NAMALWA (cell line): ENCODE data around the gene RCVRN.

ENCODE experiments used
- DNase-seq: peaks from one replicate; pipeline ENCODE4 v3.0.0-alpha.2; 2015; ENCODE audit warnings: low spot score

Gene RCVRN

GRCh38 chr17:9905078-9905415 is at the start of gene RCVRN:
TSS of gene RCVRN (minus strand) at chr17:9905271. CDS start at chr17:9905180, 91 bp downstream.
- no peak for DNase-seq

DNA sequence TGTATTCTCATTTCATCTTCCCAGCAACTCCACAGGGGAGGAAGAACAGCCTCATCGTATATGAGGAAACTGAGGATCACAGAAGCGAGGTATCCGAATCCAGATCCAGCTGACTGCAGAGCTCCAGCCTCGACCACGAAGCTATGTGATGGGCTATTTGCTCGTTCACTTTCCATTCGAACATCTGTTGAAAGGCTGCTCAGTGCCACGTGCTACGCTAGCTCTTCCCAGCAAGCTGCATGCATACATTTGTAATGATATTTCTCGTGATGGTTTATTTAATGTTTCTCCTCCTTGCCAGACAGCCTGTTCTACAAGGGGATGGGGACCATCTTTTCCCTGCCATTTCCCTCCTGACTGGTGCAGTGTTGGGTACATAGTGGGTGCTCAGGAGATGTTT is 48.4 kb upstream of the RCVRN start:
- DNase-seq = no peak

DNA sequence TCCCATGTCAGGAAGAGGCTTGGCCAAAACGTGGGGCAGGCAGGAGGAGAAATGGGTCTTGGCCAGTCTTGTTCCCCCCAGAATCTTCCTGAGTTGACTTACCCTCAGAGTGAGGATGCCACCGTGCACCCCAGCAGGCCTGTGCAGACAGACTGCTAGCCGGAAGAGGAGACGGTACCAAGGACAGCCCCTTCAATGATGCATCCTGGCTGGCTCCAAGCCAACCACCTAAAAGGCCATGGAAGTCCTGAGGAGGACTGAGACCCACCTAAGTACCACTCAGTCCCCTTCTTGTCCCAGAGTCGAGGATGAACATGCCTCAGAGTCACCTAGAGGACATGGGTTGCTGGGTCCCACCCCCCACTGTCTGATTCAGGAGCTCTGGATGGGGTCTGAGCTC is 46.7 kb upstream of the RCVRN start:
- DNase-seq = no peak

DNA sequence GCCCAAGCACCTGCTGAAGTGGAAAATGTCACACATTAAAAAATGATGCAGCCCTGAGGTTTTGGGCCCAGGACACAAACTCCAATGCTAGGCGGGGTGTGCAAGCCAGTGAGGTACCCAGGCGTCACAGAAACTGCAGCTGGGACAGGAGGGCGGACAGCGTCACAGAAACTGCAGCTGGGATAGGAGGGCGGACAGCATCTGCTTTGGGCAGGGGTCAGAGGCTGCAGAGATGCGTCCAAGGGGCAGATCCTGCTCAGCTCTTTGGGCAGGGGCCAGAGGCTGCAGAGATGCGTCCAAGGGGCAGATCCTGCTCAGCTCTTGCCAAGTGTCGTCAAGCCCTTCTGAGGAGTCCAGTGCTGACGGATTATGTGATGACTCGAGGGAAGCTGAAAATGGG is 43.9 kb upstream of the RCVRN start:
- DNase-seq = no peak

DNA sequence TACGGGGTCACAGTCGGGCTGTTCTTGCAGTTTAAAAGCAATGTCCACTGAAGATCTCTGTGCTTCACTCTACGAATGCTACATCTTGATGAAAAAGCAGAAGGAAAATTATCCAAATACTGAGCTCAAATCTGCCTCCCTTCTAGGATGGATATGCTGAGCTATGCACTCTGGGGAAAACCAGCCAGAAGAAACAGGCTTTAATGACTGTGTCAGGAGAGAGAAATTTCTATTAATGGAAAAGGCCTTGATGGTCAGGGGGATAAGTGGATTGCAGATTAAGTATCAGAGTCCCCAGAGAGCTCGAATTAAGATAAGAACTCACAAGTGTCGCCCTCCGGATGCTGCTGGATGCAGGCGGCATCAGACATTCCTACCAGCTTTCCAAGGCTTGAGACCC is 39.6 kb upstream of the RCVRN start:
- DNase-seq = no peak

DNA sequence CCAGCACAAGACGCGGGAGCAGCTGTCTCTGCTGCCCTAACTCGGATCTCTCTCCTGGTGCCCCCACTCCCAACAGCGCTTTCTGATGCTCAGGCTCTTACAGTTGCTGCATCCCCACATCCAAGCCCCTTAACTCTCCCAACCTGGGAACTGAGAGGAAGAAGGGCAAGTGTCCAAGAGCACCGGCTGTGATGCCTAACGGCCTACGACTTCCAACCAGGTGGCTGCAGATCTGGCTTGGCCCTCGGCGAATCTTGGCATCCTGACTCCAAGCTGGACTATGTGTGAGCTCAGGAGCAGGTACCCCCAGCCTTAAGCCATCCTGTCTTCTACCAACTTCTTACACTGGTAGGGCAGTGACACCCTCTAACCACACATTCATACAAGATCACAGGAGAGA is 38.3 kb upstream of the RCVRN start:
- no peak for DNase-seq

GRCh38 chr17:9942885-9943284 is 37.8 kb upstream of the RCVRN start:
- no peak for DNase-seq

DNA sequence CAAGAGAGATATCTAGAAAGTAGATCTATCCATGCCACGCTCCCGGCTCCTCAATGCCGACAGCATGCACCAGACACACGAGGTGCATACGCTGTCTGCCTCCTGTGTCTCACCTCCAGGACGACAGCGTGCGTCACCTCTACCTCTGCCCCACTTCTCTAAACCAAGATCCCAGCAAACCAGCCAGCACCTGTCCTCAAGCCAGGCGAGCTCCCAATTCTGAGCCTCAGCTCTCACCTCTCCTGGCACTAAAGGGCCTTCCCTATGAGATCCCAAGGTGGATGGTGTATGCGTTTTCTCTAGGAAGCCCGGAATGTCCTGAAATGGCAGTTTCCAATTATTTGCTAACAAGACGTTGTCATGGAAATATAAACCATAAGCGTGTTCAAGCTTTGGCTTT is 36.2 kb upstream of the RCVRN start:
- DNase-seq = no peak

DNA sequence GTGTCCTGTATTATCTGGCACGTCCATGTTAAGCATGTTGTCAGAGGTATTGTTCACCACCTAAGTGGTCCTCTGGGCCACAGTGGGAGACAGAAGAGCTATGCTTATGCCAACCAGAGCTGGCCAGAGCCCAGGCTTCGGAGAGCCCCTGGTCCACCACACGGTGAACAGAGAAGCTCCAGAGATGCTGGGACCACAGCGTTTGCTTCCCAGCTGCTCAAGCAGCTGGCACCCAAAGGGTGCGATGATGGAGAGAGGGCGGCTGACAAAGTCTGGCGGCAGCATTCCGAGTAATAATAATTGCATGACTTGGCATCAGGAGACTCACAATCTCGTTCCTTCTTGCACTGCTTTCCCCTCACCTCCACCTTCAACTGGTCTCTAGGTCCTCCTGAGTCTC is 35.8 kb upstream of the RCVRN start:
- no peak for DNase-seq

DNA sequence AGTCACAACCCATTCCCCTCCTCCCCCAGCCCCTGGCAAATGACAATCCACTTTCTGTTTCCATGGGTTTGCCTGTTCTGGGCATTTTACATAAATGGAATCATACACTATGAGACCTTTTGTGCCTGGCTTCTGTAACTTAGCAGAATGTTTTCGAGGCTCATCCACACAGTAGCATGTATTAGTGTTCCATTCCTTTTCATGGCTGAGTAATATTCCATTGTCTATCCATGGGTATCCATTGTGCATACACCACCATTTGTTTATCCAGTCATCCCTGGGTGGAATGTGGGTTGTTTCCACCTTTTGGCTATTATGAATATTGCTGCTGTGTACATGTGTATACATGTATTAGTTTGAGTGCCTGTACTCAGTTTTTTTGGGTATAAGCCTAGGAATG is 33.7 kb upstream of the RCVRN start:
- DNase-seq = no peak

DNA sequence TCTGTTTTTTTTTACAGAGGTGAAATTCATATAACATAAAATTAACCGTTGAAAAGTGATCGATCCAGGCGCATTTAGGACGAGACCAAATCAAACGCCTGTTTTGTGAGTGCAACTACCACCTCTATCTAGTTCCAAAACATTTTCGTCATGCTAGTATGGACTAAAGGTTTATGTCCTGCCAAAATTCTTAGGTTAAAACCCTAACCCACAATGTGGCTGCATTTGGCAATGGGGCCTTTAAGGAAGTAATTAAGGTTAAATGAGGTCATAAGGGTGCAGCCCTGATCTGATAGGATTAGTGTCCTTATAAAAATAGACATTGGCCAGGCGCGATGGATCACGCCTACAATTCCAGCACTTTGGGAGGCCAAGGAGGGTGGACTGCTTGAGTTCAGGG is 32.8 kb upstream of the RCVRN start:
- no peak for DNase-seq

- DNase-seq = no peak
Observed at GRCh38 chr17:9937241-9937761, 32.2 kb upstream of the RCVRN start.

DNA sequence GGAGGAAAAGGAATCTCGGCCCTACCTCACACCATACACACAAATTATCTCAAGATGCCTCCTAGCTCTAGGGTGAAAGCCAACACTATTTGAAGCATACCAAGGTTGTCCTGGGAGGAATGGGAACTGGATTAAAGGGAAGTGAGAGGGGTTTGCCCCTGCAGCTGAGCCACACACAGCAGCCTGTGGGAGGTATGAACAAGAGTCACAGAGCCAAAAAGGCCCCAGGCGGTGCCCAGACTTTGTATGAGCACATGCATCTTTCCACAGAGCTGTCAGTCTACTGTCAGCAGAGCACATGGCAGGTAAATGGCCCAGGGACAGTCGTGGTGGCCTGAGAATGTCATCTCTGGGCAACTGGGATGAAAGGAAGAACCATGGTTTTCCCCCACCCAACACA is 31.0 kb upstream of the RCVRN start:
- DNase-seq = no peak

DNA sequence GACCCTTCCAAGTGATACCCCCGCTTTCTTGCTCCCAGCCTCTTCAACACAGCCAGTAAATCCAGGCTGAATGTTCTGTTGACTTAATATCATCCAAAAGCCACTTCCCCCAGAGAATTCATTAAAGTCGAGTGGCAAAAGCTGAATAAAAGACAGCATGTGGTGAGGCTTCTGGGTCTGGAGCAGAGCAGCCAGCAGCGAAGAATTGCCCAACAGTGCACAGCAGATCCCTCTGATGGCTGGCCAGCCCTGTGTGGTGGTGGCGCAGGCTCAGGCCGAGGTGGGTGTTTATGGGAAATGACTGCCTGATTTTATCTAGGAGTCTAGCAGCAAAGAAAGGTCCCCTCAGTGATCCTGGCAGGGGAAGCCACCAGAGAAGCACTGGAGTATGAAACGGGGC is 30.3 kb upstream of the RCVRN start:
- DNase-seq = no peak

DNA sequence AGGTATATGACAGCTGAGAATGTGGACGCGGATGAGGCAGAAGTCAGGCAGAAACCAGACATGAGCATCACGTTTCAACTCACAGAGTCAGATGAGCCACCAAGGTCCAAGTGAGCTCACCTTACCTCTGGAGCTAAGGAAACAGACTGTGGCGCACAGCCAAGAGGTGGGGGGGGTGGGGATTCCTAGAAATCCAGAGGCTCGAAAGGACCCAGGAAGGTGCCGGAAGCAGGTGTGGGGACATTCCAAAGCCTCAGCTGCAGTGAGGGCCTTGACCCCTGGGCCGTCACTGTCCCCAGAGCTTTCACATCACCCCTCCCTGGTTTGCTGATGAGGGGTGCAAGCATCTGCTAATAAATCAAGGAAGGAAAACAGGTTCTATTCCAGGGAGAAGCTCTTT is 29.3 kb upstream of the RCVRN start:
- no peak for DNase-seq

GRCh38 chr17:9932491-9932890 is 27.4 kb upstream of the RCVRN start:
- DNase-seq = no peak

- no peak for DNase-seq
Observed at GRCh38 chr17:9931144-9931741, 26.2 kb upstream of the RCVRN start.

DNA sequence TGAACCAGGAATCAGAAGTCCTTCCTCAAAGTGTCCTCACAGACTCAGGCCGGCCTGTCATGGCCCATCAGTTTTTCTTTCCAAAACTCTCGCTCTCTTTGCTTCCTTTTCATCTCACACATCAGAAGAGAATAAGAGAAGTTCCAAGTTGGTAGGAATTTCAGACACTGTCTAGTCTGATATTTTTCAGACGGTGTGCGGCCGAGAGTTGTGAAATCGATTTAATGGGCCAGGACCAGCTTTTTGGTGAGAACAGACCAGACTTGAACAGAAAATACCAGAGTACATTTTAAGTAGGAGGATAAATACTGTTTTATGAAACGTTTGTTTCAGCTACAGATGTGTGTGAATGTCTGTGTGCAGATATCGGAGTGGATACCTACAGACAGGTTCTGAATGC is 24.8 kb upstream of the RCVRN start:
- DNase-seq = no peak

DNA sequence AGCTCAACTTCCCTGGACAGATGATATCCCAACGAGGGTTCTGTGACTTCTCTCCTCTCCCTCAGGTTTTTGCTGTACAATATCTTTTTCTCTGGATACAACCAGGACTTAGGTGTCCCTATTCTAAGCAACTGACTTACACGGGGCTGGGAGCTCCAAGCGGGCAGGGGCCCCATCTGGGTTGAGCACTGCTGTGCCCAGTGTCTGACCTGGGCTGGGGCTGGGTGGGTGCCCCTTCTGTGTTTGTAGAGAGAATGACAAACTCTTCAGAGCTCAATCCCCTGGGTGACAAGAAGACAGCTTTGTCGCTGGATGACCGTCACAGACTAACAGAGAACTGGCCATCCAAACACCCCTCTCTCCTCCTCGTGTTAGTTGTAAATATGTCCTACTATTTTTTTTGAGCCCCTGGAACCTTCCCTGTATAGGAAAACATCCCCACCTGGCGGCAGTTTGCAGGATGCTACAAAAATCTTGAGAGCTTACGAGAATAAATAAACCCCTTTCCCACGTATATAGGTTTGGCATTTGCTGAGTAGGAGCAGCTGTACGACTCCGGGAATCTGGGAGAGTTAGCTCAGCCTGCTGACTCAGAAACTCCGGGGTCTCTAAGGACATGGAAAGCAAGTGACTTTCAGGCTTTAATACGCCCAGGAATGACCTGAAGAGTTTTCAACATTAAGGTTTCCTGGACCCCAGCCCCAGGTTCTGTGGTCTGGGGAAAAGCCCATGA is 23.7 kb upstream of the RCVRN start:
- peak; percentile 38 for DNase-seq

DNA sequence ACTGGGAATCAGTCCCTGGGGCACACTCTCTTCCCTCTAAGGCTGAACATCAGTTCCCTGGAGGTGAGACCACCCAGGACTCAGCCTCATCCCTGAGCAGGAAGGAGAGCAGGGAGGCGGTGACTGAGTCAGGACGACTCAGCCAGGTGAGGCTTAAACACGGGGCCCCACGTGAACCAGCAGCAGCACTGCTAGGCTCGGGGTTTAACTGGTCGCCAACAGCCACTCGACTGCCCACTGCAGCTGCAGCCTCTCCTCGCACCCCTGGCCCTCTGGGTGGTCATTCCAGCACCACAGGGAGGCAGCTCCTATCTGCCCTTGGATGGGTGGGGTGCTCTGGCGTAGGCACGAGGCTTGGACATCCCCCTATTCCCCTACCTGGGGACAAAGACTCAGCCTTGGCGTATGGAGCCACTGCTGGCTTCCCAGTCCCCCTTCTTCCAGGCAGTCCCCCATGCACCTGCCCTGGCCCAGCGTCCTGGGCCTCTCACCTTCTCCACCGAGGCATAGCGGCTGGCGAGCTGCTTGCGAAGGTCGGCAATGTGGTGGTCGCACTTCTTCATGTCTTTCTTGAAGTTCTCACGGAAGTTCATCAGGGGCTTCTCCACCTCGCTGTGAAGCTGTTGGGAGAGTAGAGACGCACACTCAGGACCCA is 21.2 kb upstream of the RCVRN start:
- DNase-seq = no peak

- no peak for DNase-seq
Observed at GRCh38 chr17:9925457-9925856, 20.4 kb upstream of the RCVRN start.

- DNase-seq = peak; percentile 79
Observed at GRCh38 chr17:9924735-9925191, 19.7 kb upstream of the RCVRN start.
